GM10266 (cell line): ENCODE measurements around the gene EIF4G2.

Source experiments
- DNase-seq: peaks from one replicate; pipeline ENCODE4 v3.0.0; 2012; ENCODE audit errors: extremely low spot score
- CTCF ChIP-seq: IDR thresholded peaks from 2 replicates; pipeline ENCODE4 v1.5.1; 2012; ENCODE audit warnings: mild to moderate bottlenecking, low read depth; ENCODE audit not compliant: control insufficient read depth, insufficient read depth; ENCODE audit errors: missing control alignments

The EIF4G2 gene

DNA sequence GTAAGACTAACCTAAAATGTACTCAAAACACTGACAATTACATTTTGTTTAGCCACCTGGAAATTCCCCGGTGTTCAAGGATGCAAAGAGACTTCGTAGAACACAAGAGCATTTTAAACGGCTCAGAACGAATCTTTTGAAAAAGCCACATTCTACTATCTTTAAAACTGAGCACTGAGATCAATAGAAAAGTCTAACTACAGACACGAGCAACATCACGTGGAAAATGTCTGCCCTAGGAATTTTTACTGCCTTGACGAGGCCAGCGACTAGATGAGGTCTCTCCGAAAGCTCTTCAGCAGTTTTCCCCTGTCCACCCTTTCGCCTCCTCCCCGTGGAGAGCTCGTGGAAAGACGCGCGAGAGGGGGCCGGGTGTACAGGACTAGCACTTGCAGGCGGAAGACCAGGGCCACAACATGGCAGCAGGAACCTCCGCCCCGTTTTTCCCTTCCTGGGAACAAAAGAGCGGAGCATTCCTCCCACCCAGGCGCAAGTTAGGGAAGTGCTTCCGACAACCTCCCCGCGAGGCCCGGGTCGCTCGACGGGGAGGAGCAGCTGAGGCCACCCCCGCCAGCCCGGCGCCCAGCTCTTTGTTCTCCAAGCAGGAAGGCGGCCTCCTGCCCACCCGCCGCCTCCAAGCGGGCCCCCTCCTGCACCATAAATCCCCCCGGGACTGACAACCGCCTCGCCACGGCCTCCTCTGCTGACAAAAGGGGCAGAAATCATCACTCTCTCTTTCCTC, 1.1 kb downstream of the EIF4G2 start:
- DNase-seq: peak; percentile 32
- no peak for TF ChIP-seq CTCF

GRCh38 chr11:10806206-10806605, 2.5 kb downstream of the EIF4G2 start:
- TF ChIP-seq CTCF: no peak
- DNase-seq: no peak

GRCh38 chr11:10805741-10806140, 3.0 kb downstream of the EIF4G2 start:
- no peak for TF ChIP-seq CTCF
- DNase-seq: no peak

GRCh38 chr11:10803676-10804075, 5.0 kb downstream of the EIF4G2 start:
- DNase-seq: no peak
- TF ChIP-seq CTCF: no peak

DNA sequence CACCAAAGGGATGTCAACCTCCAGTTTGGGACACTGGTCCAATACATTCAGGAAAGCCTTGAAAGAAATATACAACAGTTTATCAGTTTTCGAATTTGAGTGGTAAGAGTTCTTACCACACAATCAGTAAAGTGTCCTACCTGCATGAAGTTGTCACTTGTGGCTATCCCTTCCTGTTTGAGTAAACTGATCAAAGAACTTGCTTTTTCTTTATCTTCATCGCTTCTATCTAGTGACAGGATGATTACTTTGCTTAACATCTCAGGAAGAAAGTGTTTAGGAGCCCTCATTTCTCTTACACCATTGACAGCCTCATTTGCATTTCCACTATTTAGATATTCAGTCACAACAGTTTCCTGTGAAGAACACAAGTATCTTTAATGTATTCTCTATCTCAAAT, 8.4 kb downstream of the EIF4G2 start:
- DNase-seq: no peak
- no peak for TF ChIP-seq CTCF

DNA sequence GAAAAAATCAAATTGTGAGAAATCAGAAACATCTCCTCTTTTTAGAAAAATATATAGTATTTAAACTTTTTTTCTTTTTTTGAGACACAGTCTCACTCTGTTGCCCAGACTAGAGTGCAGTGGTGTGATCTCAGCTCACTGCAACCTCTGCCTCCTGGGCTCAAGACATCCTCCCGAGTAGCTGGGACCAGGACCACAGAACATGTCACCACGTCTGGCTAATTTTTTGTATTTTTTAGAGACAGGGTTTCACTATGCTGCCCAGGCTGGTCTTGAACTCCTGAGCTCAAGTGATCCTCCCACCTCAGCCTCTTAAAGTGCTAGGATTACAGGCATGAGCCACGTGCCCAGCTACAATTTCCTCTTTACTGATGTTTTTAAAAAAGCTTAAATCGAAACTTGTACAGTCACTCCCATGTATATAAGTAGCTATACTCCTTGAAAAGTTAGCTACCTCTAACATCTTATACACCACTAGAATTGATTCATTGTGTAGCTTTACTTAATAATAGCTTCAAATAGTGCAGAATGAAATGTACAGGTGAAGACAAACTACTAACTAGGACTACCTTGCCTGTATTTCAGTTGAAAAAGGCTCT, 10.3 kb downstream of the EIF4G2 start:
- TF ChIP-seq CTCF: no peak
- DNase-seq: no peak

GRCh38 chr11:10797531-10797930, 11.2 kb downstream of the EIF4G2 start:
- DNase-seq: no peak

More at GRCh38 chr11:10797531-10797930, 11.2 kb downstream of the EIF4G2 start:
- TF ChIP-seq CTCF: no peak
